Gastroesophageal sphincter (tissue), 3 donors: ENCODE data around the gene MEI4.

ENCODE experiments used
- POLR2A ChIP-seq, 2 donors: fragments of 450-650 bp; IDR thresholded peaks; one replicate each; pipeline ENCODE4 v1.6.1; 2017; ENCODE audit warnings: antibody characterized with exemption in 2 of 2, mild to moderate bottlenecking in 2 of 2, moderate library complexity in 1 of 2
- TF ChIP-seq, protein P1 (sequence below), 4 experiments: fragments of 200-600 bp in 2 of 4; fragments of 450-650 bp in 2 of 4; sonication (generic) in 1 of 4; IDR thresholded peaks; one replicate each; pipeline ENCODE4 v1.5.1; 2017 to 2019; ENCODE audit warnings: antibody characterized with exemption in 4 of 4, mild to moderate bottlenecking in 2 of 4, moderate library complexity in 2 of 4

DNA sequence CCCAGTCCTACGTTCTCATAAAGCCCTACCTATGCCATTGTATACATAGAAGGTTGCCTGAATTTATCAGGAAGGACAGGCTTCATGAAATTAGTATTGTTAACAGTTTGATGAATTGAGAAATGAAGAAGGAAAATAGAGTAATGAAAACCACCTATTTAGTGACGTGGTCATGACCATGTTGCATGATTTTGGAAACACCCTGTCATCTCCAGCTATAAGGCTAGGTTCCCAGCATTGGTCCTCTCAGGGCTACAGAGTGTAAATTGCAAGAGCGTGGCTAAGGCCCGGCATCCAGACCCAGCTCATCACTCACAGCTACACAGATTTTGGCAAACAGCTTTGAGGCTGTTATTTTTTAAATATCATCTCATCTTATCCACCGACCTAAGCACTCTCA is 203.6 kb downstream of the MEI4 start:
- TF ChIP-seq POLR2A (IDR thresholded peaks at IDR 0.05), result no peak
- TF ChIP-seq, protein P1, sequence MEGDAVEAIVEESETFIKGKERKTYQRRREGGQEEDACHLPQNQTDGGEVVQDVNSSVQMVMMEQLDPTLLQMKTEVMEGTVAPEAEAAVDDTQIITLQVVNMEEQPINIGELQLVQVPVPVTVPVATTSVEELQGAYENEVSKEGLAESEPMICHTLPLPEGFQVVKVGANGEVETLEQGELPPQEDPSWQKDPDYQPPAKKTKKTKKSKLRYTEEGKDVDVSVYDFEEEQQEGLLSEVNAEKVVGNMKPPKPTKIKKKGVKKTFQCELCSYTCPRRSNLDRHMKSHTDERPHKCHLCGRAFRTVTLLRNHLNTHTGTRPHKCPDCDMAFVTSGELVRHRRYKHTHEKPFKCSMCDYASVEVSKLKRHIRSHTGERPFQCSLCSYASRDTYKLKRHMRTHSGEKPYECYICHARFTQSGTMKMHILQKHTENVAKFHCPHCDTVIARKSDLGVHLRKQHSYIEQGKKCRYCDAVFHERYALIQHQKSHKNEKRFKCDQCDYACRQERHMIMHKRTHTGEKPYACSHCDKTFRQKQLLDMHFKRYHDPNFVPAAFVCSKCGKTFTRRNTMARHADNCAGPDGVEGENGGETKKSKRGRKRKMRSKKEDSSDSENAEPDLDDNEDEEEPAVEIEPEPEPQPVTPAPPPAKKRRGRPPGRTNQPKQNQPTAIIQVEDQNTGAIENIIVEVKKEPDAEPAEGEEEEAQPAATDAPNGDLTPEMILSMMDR (IDR thresholded peaks at IDR 0.05), result no peak
